Measurements from ENCODE around the gene ADAMTS17. TPM values are rescaled to one million over a fixed set of nuclear protein-coding genes. Genes with fewer than 3 reads are reported as not detected.

ADAMTS17 gene
- total RNA-seq, 1 experiment from 2014 or later = 1.5 TPM

DNA sequence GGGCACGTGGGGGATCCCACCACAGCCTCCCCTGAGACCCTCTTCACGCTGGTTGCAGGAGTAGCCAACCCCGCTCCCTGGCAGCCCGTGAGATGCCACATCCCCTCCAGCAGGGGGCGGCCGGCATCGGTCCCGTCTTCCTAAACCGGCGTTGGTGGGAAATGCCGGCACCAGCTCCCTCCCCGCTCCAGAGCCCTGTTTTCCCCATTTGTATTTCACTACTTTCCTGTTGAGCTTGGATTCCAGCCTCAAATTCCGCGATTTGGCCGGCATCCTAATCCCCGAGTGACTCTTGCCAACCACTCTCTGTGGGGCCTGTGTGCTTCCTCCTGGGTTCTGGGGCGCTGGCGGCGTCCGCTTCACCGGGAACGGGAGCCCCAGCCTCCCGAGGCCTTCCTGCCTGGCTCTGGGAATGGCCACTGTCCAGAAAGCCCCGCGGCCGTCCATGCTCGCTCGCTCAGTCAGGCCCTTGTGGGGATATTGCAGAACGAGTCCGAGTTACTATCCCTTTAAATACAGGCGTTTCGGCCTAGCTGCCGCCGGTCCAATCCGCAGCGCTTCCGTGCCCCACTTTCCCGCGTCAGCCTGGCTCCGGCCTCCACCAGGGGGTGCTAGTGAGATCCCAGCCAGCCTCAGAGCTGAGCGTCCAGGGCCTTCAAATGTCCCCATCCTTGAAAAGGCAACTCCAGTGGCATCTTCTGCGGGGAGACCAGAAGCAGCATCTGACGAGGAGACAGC, 8.1 kb upstream of the ADAMTS17 start:
- H3K27me3 ChIP-seq (replicated peaks; ENCODE audit: control insufficient read depth, insufficient read depth, low read length) = no peaks in the 10 kb centered on the region
- peak overlapping the region; percentile 47 for H3K4me3 ChIP-seq (ENCODE audit: low read depth, low read length)
- peaks cover 7% of the 10 kb centered on the region for H3K27me3 Mint-ChIP-seq (ENCODE audit: insufficient read depth, unreplicated experiment)
- ChIA-PET CTCF (interaction anchor here (0.6 to 2.8 kb wide), 11 partner anchors 8 to 617 kb away, joined by 3 to 12 read pairs (median 7); partner anchors contain the start of genes ADAMTS17, ASB7, LINS1 and LYSMD4), POLR2A (no interaction called here)
- no TSS peak for BruUV-seq (replicated peaks)
- H3K27ac Mint-ChIP-seq (ENCODE audit: unreplicated experiment) = peak overlapping the region; percentile 76
- H3K4me3 Mint-ChIP-seq (ENCODE audit: unreplicated experiment) = peak overlapping the region; percentile 88
- peak; percentile 51 to 87 for TF ChIP-seq CTCF (IDR thresholded peaks at IDR 0.05; ENCODE audit: insufficient read depth in 1 of 2, low read depth in 1 of 2, low read length in 1 of 2, severe bottlenecking in 1 of 2, unreplicated experiment in 1 of 2)
- H3K36me3 Mint-ChIP-seq (ENCODE audit: insufficient read depth, unreplicated experiment) = no peaks in the 10 kb centered on the region
- intact Hi-C loops (cut with micrococcal nuclease; ENCODE audit: unreplicated experiment) = loop anchor here (1.0 to 5.0 kb wide), 3 partner anchors 33 to 222 kb away; no protein-coding TSS in a partner anchor
- H3K9me3 Mint-ChIP-seq (ENCODE audit: unreplicated experiment) = peaks cover 5% of the 10 kb centered on the region
- DNase-seq = peak; percentile 87 to 93
- H3K4me1 ChIP-seq = no peaks in the 10 kb centered on the region
- H3K9me3 ChIP-seq = no peaks in the 10 kb centered on the region
- no peaks in the 10 kb centered on the region for H3K4me1 Mint-ChIP-seq (ENCODE audit: low read depth, unreplicated experiment)
- no peaks in the 10 kb centered on the region for H3K36me3 ChIP-seq (ENCODE audit: control insufficient read depth, insufficient read depth, low read length)

- ChIA-PET POLR2A (no interaction called here), CTCF (interaction anchor here (0.9 to 2.8 kb wide), 7 partner anchors 9 to 253 kb away, joined by 4 to 12 read pairs (median 7); partner anchors contain the start of genes ASB7 and LINS1)
- H3K27me3 ChIP-seq (replicated peaks; ENCODE audit: control insufficient read depth, insufficient read depth, low read length) = no peaks in the 10 kb centered on the region
- peak overlapping the region; percentile 88 for H3K4me3 Mint-ChIP-seq (ENCODE audit: unreplicated experiment)
- peaks cover 5% of the 10 kb centered on the region for H3K9me3 Mint-ChIP-seq (ENCODE audit: unreplicated experiment)
- no peaks in the 10 kb centered on the region for H3K36me3 Mint-ChIP-seq (ENCODE audit: insufficient read depth, unreplicated experiment)
- no TSS peak for BruUV-seq (replicated peaks)
- H3K9me3 ChIP-seq = no peaks in the 10 kb centered on the region
- TF ChIP-seq CTCF (IDR thresholded peaks at IDR 0.05; ENCODE audit: insufficient read depth in 1 of 2, low read depth in 1 of 2, low read length in 1 of 2, severe bottlenecking in 1 of 2, unreplicated experiment in 1 of 2) = no peak
- intact Hi-C loops (cut with micrococcal nuclease; ENCODE audit: unreplicated experiment) = no loop called here
- H3K4me1 ChIP-seq = no peaks in the 10 kb centered on the region
- no peaks in the 10 kb centered on the region for H3K4me1 Mint-ChIP-seq (ENCODE audit: low read depth, unreplicated experiment)
- DNase-seq = no peak
- H3K36me3 ChIP-seq (ENCODE audit: control insufficient read depth, insufficient read depth, low read length) = no peaks in the 10 kb centered on the region
- peaks cover 7% of the 10 kb centered on the region for H3K27me3 Mint-ChIP-seq (ENCODE audit: insufficient read depth, unreplicated experiment)
- no peak overlapping the region for H3K27ac Mint-ChIP-seq (ENCODE audit: unreplicated experiment)
- H3K4me3 ChIP-seq (ENCODE audit: low read depth, low read length) = no peak overlapping the region
These were observed 7.5 kb upstream of the ADAMTS17 start for GRCh38 chr15:100349321-100349695.

GRCh38 chr15:100348578-100348977, 6.8 kb upstream of the ADAMTS17 start:
- H3K4me3 ChIP-seq (ENCODE audit: low read depth, low read length) = no peak overlapping the region
- H3K9me3 ChIP-seq = no peaks in the 10 kb centered on the region
- H3K36me3 ChIP-seq (ENCODE audit: control insufficient read depth, insufficient read depth, low read length) = no peaks in the 10 kb centered on the region
- ChIA-PET CTCF (interaction anchor here (2.8 kb wide), 1 partner anchor 36 kb away, joined by 12 read pairs; no protein-coding TSS in a partner anchor), POLR2A (no interaction called here)
- no TSS peak for BruUV-seq (replicated peaks)
- Mint-ChIP-seq H3K36me3 (ENCODE audit: insufficient read depth, unreplicated experiment) (no peaks in the 10 kb centered on the region), H3K4me3 (ENCODE audit: unreplicated experiment) (no peak overlapping the region), H3K9me3 (ENCODE audit: unreplicated experiment) (peaks cover 5% of the 10 kb centered on the region), H3K4me1 (ENCODE audit: low read depth, unreplicated experiment) (no peaks in the 10 kb centered on the region), H3K27me3 (ENCODE audit: insufficient read depth, unreplicated experiment) (peaks cover 7% of the 10 kb centered on the region), H3K27ac (ENCODE audit: unreplicated experiment) (no peak overlapping the region)
- DNase-seq = no peak
- intact Hi-C loops (cut with micrococcal nuclease; ENCODE audit: unreplicated experiment) = no loop called here
- H3K27me3 ChIP-seq (replicated peaks; ENCODE audit: control insufficient read depth, insufficient read depth, low read length) = no peaks in the 10 kb centered on the region
- TF ChIP-seq CTCF (IDR thresholded peaks at IDR 0.05; ENCODE audit: insufficient read depth in 1 of 2, low read depth in 1 of 2, low read length in 1 of 2, severe bottlenecking in 1 of 2, unreplicated experiment in 1 of 2) = no peak
- H3K4me1 ChIP-seq = no peaks in the 10 kb centered on the region
